K562 (cell line): ENCODE data around the gene LZTR1. TPM values are rescaled to one million over a fixed set of nuclear protein-coding genes. Genes with fewer than 3 reads are reported as not detected.

Experiments
- BHLHE40 ChIP-seq: IDR thresholded peaks from 2 replicates; pipeline ENCODE4 v1.6.1; 2011; ENCODE audit warnings: low read length, improper control_type of control experiment
- CHD4 ChIP-seq: fragments of 200-600 bp; sonication (generic); IDR thresholded peaks from 3 replicates; pipeline ENCODE4 v1.6.1; 2012; ENCODE audit warnings: low read depth, mild to moderate bottlenecking, mixed read lengths, low read length, inconsistent platforms; ENCODE audit not compliant: insufficient read depth, insufficient replicate concordance, poor library complexity, severe bottlenecking
- E2F1 ChIP-seq: sonication (generic); formaldehyde crosslinking; IDR thresholded peaks from 2 replicates; pipeline ENCODE4 v1.8.1; 2023; ENCODE audit warnings: mild to moderate bottlenecking, missing genetic modification reagents, moderate library complexity
- ELK3 ChIP-seq: fragments of 450-650 bp; formaldehyde crosslinking; IDR thresholded peaks from 2 replicates; pipeline ENCODE4 v1.4.0; 2020; ENCODE audit warnings: mild to moderate bottlenecking
- FOXP1 ChIP-seq: sonication (generic); formaldehyde crosslinking; IDR thresholded peaks from 2 replicates; pipeline ENCODE4 v1.8.0; 2022; ENCODE audit warnings: mild to moderate bottlenecking, missing genetic modification reagents
- GATAD2A ChIP-seq: fragments of 450-650 bp; IDR thresholded peaks from 2 replicates; pipeline ENCODE4 v1.6.1; 2017
- HDAC2 ChIP-seq: fragments of 450-650 bp; IDR thresholded peaks from 2 replicates; pipeline ENCODE4 v1.6.1; 2016; ENCODE audit warnings: mild to moderate bottlenecking
- IFI16 ChIP-seq: fragments of 250-450 bp; sonication (Bioruptor Pico); IDR thresholded peaks from 2 replicates; pipeline ENCODE4 v2.1.2; 2022; ENCODE audit warnings: mild to moderate bottlenecking, inconsistent platforms
- MAFK ChIP-seq: IDR thresholded peaks from 2 replicates; pipeline ENCODE4 v1.6.1; 2011; ENCODE audit warnings: low read length, improper control_type of control experiment
- MAZ ChIP-seq, 2 experiments: fragments of 450-650 bp in 1 of 2; sonication (generic) in 1 of 2; formaldehyde crosslinking; IDR thresholded peaks in 1 of 2; conservative IDR thresholded peaks in 1 of 2; 2 replicates each; pipeline versions ENCODE4 v1.4.0 to v1.5.0; 2020; ENCODE audit warnings: mild to moderate bottlenecking in 1 of 2, missing genetic modification reagents in 1 of 2
- MYC ChIP-seq, 2 experiments: fragments of 250-450 bp in 1 of 2; sonication (Bioruptor Pico) in 1 of 2; IDR thresholded peaks; 2 replicates each; pipeline versions ENCODE4 v1.5.1 to v1.6.1; 2012 to 2021; ENCODE audit warnings: low read depth in 2 of 2, borderline replicate concordance in 1 of 2, improper control_type of control experiment in 1 of 2, low read length in 1 of 2, mild to moderate bottlenecking in 1 of 2, moderate library complexity in 1 of 2
- OTX1 ChIP-seq: fragments of 450-650 bp; formaldehyde crosslinking; IDR thresholded peaks from 2 replicates; pipeline ENCODE4 v1.4.0; 2022; ENCODE audit warnings: mild to moderate bottlenecking
- POLR3A ChIP-seq: IDR thresholded peaks from 2 replicates; pipeline ENCODE4 v1.6.1; 2011; ENCODE audit warnings: borderline replicate concordance, mild to moderate bottlenecking, moderate library complexity; ENCODE audit not compliant: insufficient read length, insufficient read depth; ENCODE audit errors: extremely low read depth
- PYGO2 ChIP-seq: fragments of 450-650 bp; IDR thresholded peaks from 2 replicates; pipeline ENCODE4 v1.6.1; 2016; ENCODE audit warnings: mild to moderate bottlenecking, missing genetic modification characterization, moderate library complexity, missing compliant biosample characterization
- SMC3 ChIP-seq: conservative IDR thresholded peaks from 2 replicates; pipeline ENCODE4 v1.6.1; 2011; ENCODE audit warnings: low read depth, low read length, improper control_type of control experiment; ENCODE audit not compliant: insufficient read depth
- TAF15 ChIP-seq: fragments of 200-400 bp; formaldehyde crosslinking; IDR thresholded peaks from 2 replicates; pipeline ENCODE4 v1.6.1; 2017; ENCODE audit warnings: mild to moderate bottlenecking, low read depth, low read length, moderate library complexity
- TBL1XR1 ChIP-seq, 2 experiments: IDR thresholded peaks; 2 replicates each; pipeline ENCODE4 v1.6.1; 2012; ENCODE audit warnings: improper control_type of control experiment in 2 of 2, low read length in 2 of 2, mild to moderate bottlenecking in 1 of 2
- ZFP36 ChIP-seq: fragments of 150-350 bp; IDR thresholded peaks from 2 replicates; pipeline ENCODE4 v1.6.1; 2018; ENCODE audit warnings: low read length, low read depth; ENCODE audit not compliant: partially characterized antibody
- ZFPM2 ChIP-seq: fragments of 250-450 bp; sonication (Bioruptor Pico); IDR thresholded peaks from 2 replicates; pipeline ENCODE4 v1.5.1; 2022; ENCODE audit warnings: mild to moderate bottlenecking
- ZKSCAN1 ChIP-seq: fragments of 150-350 bp; IDR thresholded peaks from 2 replicates; pipeline ENCODE4 v1.6.1; 2016; ENCODE audit warnings: low read depth, low read length
- ZNF134 ChIP-seq: fragments of 250-450 bp; sonication (Bioruptor Pico); conservative IDR thresholded peaks from 2 replicates; pipeline ENCODE4 v1.4.0; 2020
- ZNF280B ChIP-seq: fragments of 250-450 bp; sonication (Bioruptor Pico); IDR thresholded peaks from 2 replicates; pipeline ENCODE4 v1.5.1; 2021; ENCODE audit warnings: mild to moderate bottlenecking
- ZNF384 ChIP-seq: IDR thresholded peaks from 2 replicates; pipeline ENCODE4 v1.6.1; 2012; ENCODE audit warnings: low read depth, low read length, improper control_type of control experiment
- ZNF583 ChIP-seq: fragments of 250-450 bp; sonication (Bioruptor Pico); IDR thresholded peaks from 2 replicates; pipeline ENCODE4 v1.4.0; 2020
- ZNF695 ChIP-seq: fragments of 450-650 bp; formaldehyde crosslinking; IDR thresholded peaks from 2 replicates; pipeline ENCODE4 v1.4.0; 2020; ENCODE audit warnings: mild to moderate bottlenecking, moderate library complexity
- polyA plus RNA-seq, 8 experiments: library from polyadenylated mRNA; depleted of rRNA in 4 of 8; stranded (reverse) in 5 of 8; unstranded in 3 of 8; fragments of >200 nt; fragmentation: Nextera tagmentation in 2 of 8; fragmentation: Illumina TruSeq in 1 of 8; extraction: Ambion mirVana in 2 of 8; extraction: Trizol in 1 of 8; gene quantifications; 2 replicates each; pipeline versions ENCODE4 v1.2.1 to v1.2.3, GENCODE V29; 2011 to 2014; ENCODE audit warnings: inconsistent platforms in 1 of 8, missing spikeins in 1 of 8
- total RNA-seq, 7 experiments: library from RNA; depleted of rRNA in 6 of 7; stranded (reverse); fragments of >200 nt in 6 of 7; fragmentation: Illumina TruSeq in 2 of 7; extraction: Trizol in 2 of 7; gene quantifications; 2 replicates each; pipeline versions ENCODE4 v1.2.1 to v1.2.3, GENCODE V29; 2011 to 2021; ENCODE audit warnings: low replicate concordance in 1 of 7

Gene LZTR1
- total and polyA plus RNA-seq, 9 of the 15 experiments (the other 6 are each of a cell fraction or from before 2014, with no cell fraction given) = 2.2 to 135 (median 63.0) TPM

GRCh38 chr22:20981787-20982562 is at the start of gene LZTR1 (continued):
- TF ChIP-seq MYC (IDR thresholded peaks at IDR 0.05; ENCODE audit: low read depth, low read length) (peak; percentile 100), MYC (CRISPR knock-in tag; IDR thresholded peaks at IDR 0.05; ENCODE audit: borderline replicate concordance, low read depth) (peak; percentile 100), TAF15 (peak; percentile 77; the same call in 1 of the 2 replicates), IFI16 (CRISPR knock-in tag) (0 out of 2 replicates have a peak, but pooled peaks have one; percentile 14), ELK3 (CRISPR knock-in tag) (0 out of 2 replicates have a peak, but pooled peaks have one; percentile 89), HDAC2 (no peak), E2F1 (peak; percentile 99), ZFPM2 (CRISPR knock-in tag) (peak; percentile 96), GATAD2A (no peak), MAFK (peak; percentile 66), ZNF583 (CRISPR knock-in tag) (peak; percentile 98), ZNF695 (peak; percentile 72; the same call in 1 of the 2 replicates), FOXP1 (no peak), TBL1XR1 (IDR thresholded peaks at IDR 0.05; ENCODE audit: low read length in 2 of 2) (peak; percentile 50 to 92; a peak in 3 of 4 replicates), BHLHE40 (peak; percentile 74), ZKSCAN1 (peak; percentile 92), CHD4 (peak; percentile 5), SMC3 (peak; percentile 70; the same call in 1 of the 2 replicates), ZNF384 (peak; percentile 62), ZFP36 (peak; percentile 54), ZNF280B (peak; percentile 92; the same call in 1 of the 2 replicates), ZNF134 (CRISPR knock-in tag) (peak; percentile 88), MAZ (CRISPR knock-in tag; conservative IDR thresholded peaks at IDR 0.05 in 1 of 2, IDR thresholded peaks at IDR 0.05 in 1 of 2) (peak in 1 of 2 experiments; percentile 100; a peak in 2 of 4 replicates), OTX1 (CRISPR knock-in tag) (peak; percentile 99), POLR3A (no peak), PYGO2 (tag) (peak; percentile 80)
